MM.1S (cell line): ENCODE results near the gene KLHL5.
"Not testable (repeated sequence)": the region's sequence is repeated elsewhere in the genome, so short reads cannot be mapped to it uniquely, and the experiment has no call there.

Experiments used
- DNase-seq: peaks from one replicate; pipeline ENCODE4 v3.0.0-alpha.2; 2015
- H2AFZ ChIP-seq: fragments of 300-600 bp; sonication (generic); 2 replicates; pipeline ENCODE4 v1.6.0; 2016; ENCODE audit warnings: antibody characterized with exemption, low read length
- H3F3A ChIP-seq: fragments of 300-600 bp; sonication (generic); 2 replicates; pipeline ENCODE4 v1.6.1; 2016; ENCODE audit warnings: mild to moderate bottlenecking, antibody characterized with exemption, low read length, moderate library complexity, mixed read lengths; ENCODE audit not compliant: insufficient read depth
- H3K27ac ChIP-seq: fragments of 300-600 bp; sonication (generic); 2 replicates; pipeline ENCODE4 v1.5.1; 2016; ENCODE audit warnings: mild to moderate bottlenecking, low read length
- H3K27me3 ChIP-seq: fragments of 300-600 bp; sonication (generic); replicated peaks from 2 replicates; pipeline ENCODE4 v1.6.0; 2016; ENCODE audit warnings: low read length; ENCODE audit not compliant: insufficient read depth
- H3K36me3 ChIP-seq: fragments of 300-600 bp; sonication (generic); replicated peaks from 2 replicates; pipeline ENCODE4 v1.6.1; 2016; ENCODE audit warnings: mild to moderate bottlenecking, low read length, mixed read lengths; ENCODE audit not compliant: insufficient read depth
- H3K4me1 ChIP-seq: fragments of 300-600 bp; sonication (generic); 2 replicates; pipeline ENCODE4 v1.6.1; 2016; ENCODE audit warnings: low read length, mixed read lengths
- H3K4me2 ChIP-seq: fragments of 300-600 bp; sonication (generic); 2 replicates; pipeline ENCODE4 v1.6.0; 2016; ENCODE audit warnings: low read depth, low read length
- H3K4me3 ChIP-seq: fragments of 300-600 bp; sonication (generic); 2 replicates; pipeline ENCODE4 v1.5.1; 2016; ENCODE audit warnings: low read length, mixed read lengths
- H3K79me2 ChIP-seq: fragments of 300-600 bp; sonication (generic); 2 replicates; pipeline ENCODE4 v1.6.1; 2016; ENCODE audit warnings: mixed run types, low read length, mixed read lengths
- H3K9ac ChIP-seq: fragments of 300-600 bp; sonication (generic); 2 replicates; pipeline ENCODE4 v1.6.1; 2016; ENCODE audit warnings: low read length, mixed read lengths
- H3K9me2 ChIP-seq: fragments of 300-600 bp; sonication (generic); replicated peaks from 2 replicates; pipeline ENCODE4 v1.6.1; 2016; ENCODE audit warnings: mild to moderate bottlenecking, low read length, mixed read lengths; ENCODE audit not compliant: insufficient read depth
- H3K9me3 ChIP-seq: fragments of 300-600 bp; sonication (generic); replicated peaks from 2 replicates; pipeline ENCODE4 v1.6.1; 2016; ENCODE audit warnings: mild to moderate bottlenecking, low read length, mixed read lengths; ENCODE audit not compliant: insufficient read depth
- H4K20me1 ChIP-seq: fragments of 300-600 bp; sonication (generic); 2 replicates; pipeline ENCODE4 v1.6.1; 2016; ENCODE audit warnings: mild to moderate bottlenecking, low read length, moderate library complexity, mixed read lengths; ENCODE audit not compliant: insufficient read depth
- EZH2 ChIP-seq: fragments of 300-600 bp; sonication (generic); optimal IDR thresholded peaks from 2 replicates; pipeline ENCODE3; 2017; ENCODE audit warnings: low read depth, mild to moderate bottlenecking, antibody characterized with exemption, low read length, mixed read lengths
- EZH2phosphoT487 ChIP-seq: fragments of 300-600 bp; sonication (generic); IDR thresholded peaks from 2 replicates; pipeline ENCODE4 v1.6.1; 2018; ENCODE audit warnings: antibody characterized with exemption, low read length
- TF ChIP-seq, protein P1 (sequence below): fragments of 300-600 bp; sonication (generic); IDR thresholded peaks from 2 replicates; pipeline ENCODE4 v1.5.1; 2016; ENCODE audit warnings: antibody characterized with exemption, low read length, mixed read lengths

Gene KLHL5

DNA sequence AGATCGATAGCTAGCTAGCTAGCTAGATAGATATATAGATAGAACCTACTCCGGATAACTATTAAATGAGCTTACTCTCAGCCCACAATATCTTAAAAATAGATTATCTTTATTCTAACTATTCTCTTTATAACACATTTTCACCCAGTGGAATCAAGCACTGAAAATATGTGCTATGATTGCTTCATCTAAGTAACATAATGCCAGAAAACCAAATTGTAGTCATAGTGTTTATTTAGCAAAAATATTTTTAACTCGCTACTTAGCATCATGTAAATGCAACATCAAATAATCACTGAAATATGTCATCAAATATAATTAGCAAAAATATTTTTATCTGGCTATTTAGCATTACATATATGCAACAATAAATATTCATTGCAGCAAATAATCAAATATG is 31.3 kb upstream of the KLHL5 start:
- H3K27ac ChIP-seq, result no peak overlapping the region
- TF ChIP-seq, protein P1, sequence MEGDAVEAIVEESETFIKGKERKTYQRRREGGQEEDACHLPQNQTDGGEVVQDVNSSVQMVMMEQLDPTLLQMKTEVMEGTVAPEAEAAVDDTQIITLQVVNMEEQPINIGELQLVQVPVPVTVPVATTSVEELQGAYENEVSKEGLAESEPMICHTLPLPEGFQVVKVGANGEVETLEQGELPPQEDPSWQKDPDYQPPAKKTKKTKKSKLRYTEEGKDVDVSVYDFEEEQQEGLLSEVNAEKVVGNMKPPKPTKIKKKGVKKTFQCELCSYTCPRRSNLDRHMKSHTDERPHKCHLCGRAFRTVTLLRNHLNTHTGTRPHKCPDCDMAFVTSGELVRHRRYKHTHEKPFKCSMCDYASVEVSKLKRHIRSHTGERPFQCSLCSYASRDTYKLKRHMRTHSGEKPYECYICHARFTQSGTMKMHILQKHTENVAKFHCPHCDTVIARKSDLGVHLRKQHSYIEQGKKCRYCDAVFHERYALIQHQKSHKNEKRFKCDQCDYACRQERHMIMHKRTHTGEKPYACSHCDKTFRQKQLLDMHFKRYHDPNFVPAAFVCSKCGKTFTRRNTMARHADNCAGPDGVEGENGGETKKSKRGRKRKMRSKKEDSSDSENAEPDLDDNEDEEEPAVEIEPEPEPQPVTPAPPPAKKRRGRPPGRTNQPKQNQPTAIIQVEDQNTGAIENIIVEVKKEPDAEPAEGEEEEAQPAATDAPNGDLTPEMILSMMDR, result no peak
- TF ChIP-seq EZH2, result no peak
- no peak for TF ChIP-seq EZH2phosphoT487
- no peak overlapping the region for H3K9ac ChIP-seq
- H3K4me2 ChIP-seq, result peak overlapping the region; percentile 12; the same call in 1 of the 2 replicates
- H3K4me1 ChIP-seq, result peaks cover 8% of the 10 kb centered on the region
- H3K4me3 ChIP-seq, result no peak overlapping the region
- H3K79me2 ChIP-seq, result no peaks in the 10 kb centered on the region
- no peak for DNase-seq
- H3F3A ChIP-seq, result peaks cover 3% of the 10 kb centered on the region; the same call in 1 of the 2 replicates
- H3K9me2 ChIP-seq, result no peaks in the 10 kb centered on the region
- H2AFZ ChIP-seq, result no peak overlapping the region
- H4K20me1 ChIP-seq, result no peaks in the 10 kb centered on the region
- H3K36me3 ChIP-seq, result no peaks in the 10 kb centered on the region
- H3K9me3 ChIP-seq, result no peaks in the 10 kb centered on the region
- H3K27me3 ChIP-seq, result no peaks in the 10 kb centered on the region

DNA sequence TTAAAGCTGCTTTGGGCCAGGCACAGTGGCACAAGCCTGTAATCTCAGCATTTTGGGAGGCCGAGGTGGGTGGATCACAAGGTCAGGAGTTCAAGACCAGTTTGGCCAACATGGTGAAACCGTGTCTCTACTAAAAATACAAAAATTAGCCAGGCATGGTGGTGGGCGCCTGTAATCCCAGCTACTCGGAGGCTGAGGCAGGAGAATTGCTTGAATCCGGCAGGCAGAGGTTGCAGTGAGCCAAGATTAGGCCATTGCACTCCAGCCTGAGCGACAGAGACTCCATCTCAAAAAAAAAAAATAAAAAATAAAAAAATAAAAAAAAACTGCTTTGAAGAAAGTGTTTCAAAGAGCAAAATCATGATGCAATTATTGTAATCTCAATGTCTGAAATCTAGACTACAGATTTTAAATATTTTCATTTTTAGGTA is 30.4 kb upstream of the KLHL5 start:
- not testable (repeated sequence) for H3K4me3 ChIP-seq, H3K36me3 ChIP-seq, DNase-seq, H3K27me3 ChIP-seq, H4K20me1 ChIP-seq, H3F3A ChIP-seq, H3K4me1 ChIP-seq, H3K9me2 ChIP-seq, H3K9me3 ChIP-seq, H3K79me2 ChIP-seq, H3K27ac ChIP-seq, H2AFZ ChIP-seq, H3K9ac ChIP-seq
- 0 out of 2 replicates have a peak overlapping the region, but pooled peaks have one; percentile 30 for H3K4me2 ChIP-seq

DNA sequence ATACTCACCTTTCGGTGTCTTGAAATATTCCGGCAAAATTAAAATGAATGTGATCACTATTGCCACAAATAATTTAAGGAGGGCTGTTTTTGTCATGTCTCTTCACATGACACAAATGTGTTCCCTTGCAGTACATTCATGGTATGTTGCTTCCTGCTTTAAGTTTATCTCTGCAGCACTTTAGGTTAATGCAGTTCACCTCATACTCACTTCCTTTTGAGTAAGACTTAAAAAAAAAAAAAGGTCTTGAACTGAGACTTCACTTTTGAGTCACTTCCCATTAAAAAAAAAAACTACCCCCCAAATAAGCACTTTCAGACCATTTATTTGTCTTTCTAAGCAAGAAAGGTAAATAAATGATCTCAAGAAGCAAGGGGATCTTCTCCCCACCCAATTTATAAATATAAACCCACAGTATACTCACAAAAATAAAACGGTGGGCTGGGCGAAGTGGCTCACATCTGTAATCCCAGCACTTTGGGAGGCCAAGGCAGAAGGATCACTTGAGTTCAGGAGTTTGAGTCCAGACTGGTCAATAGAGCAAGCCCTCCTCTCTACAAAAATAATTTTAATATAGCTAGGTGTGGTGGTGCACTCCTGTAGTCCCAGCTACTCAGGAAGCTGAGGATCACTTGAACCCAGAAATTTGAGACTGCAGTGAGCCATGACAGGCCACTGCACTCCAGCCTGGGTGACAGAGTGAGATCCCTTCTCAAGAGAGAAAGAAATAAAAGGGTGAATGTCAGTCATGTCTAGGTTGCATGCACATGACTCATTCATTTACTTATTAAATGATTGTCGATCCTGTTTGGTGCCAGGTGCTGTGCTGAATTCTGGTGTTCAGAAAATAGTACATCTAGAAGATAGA is 29.6 kb upstream of the KLHL5 start, which contains the start of gene TMEM156:
Gene TMEM156 (minus strand): TSS at position 192 of the 868 bp plus-strand sequence. CDS start 96 bp downstream, at position 96.
- Histone ChIP-seq H3K4me2 (0 out of 2 replicates have a peak within 1 kb of the TSS, but pooled peaks have one; percentile 30), H3K9me2 (no peaks in the 10 kb centered on the region), H3K27me3 (no peaks in the 10 kb centered on the region), H3K36me3 (no peaks in the 10 kb centered on the region), H3K27ac (peak within 1 kb of the TSS; percentile 0; the same call in 1 of the 2 replicates), H3K9ac (no peak within 1 kb of the TSS), H3F3A (peaks cover 3% of the 10 kb centered on the region; the same call in 1 of the 2 replicates), H3K4me3 (no peak within 1 kb of the TSS; the same call in 1 of the 2 replicates), H4K20me1 (no peaks in the 10 kb centered on the region), H2AFZ (peak within 1 kb of the TSS; percentile 49; the same call in 1 of the 2 replicates), H3K79me2 (no peaks in the 10 kb centered on the region), H3K4me1 (peaks cover 10% of the 10 kb centered on the region), H3K9me3 (no peaks in the 10 kb centered on the region)
- TF ChIP-seq, protein P1, result no peak
- no peak for TF ChIP-seq EZH2
- TF ChIP-seq EZH2phosphoT487, result no peak
- peak; percentile 69 for DNase-seq

GRCh38 chr4:39036172-39036571 is 25.9 kb upstream of the KLHL5 start:
- Histone ChIP-seq H3K36me3 (no peaks in the 10 kb centered on the region), H4K20me1 (no peaks in the 10 kb centered on the region), H2AFZ (no peak overlapping the region), H3K4me1 (peaks cover 16% of the 10 kb centered on the region), H3K9ac (no peak overlapping the region), H3K27me3 (no peaks in the 10 kb centered on the region), H3K4me3 (no peak overlapping the region), H3K4me2 (no peak overlapping the region), H3K27ac (no peak overlapping the region), H3K79me2 (no peaks in the 10 kb centered on the region), H3F3A (peaks cover 3% of the 10 kb centered on the region; the same call in 1 of the 2 replicates), H3K9me3 (no peaks in the 10 kb centered on the region), H3K9me2 (no peaks in the 10 kb centered on the region)
- TF ChIP-seq, protein P1, result no peak
- TF ChIP-seq EZH2 (no peak), EZH2phosphoT487 (no peak)
- no peak for DNase-seq
